ENCODE results near the gene ARHGEF25.

ARHGEF25 gene

GRCh38 chr12:57606821-57607220 is 4.4 kb upstream of the ARHGEF25 start:
- in situ Hi-C loops (cut with HindIII; ENCODE audit: low pct_ligation_motif_present, low sequenced_read_pairs) = no loop called here
- H3K36me3 ChIP-seq (replicated peaks) = no peaks in the 10 kb centered on the region
- no peak overlapping the region for H3K27ac ChIP-seq
- DNase-seq = no peak
- H3K4me3 ChIP-seq (ENCODE audit: low read depth, low read length) = no peak overlapping the region
- no peaks in the 10 kb centered on the region for H3K27me3 ChIP-seq (replicated peaks)
- no peak for TF ChIP-seq CTCF (IDR thresholded peaks at IDR 0.05; ENCODE audit: low read depth, low read length, missing control alignments)

- Histone ChIP-seq H3K27me3 (replicated peaks) (no peaks in the 10 kb centered on the region), H3K36me3 (replicated peaks) (no peaks in the 10 kb centered on the region), H3K4me3 (ENCODE audit: low read depth, low read length) (no peak overlapping the region), H3K27ac (no peak overlapping the region)
- in situ Hi-C loops (cut with HindIII; ENCODE audit: low pct_ligation_motif_present, low sequenced_read_pairs) = no loop called here
- TF ChIP-seq CTCF (IDR thresholded peaks at IDR 0.05; ENCODE audit: low read depth, low read length, missing control alignments) = no peak
- no peak for DNase-seq
These were observed 3.1 kb upstream of the ARHGEF25 start for GRCh38 chr12:57607958-57608663.

GRCh38 chr12:57609101-57609780 is 2.0 kb upstream of the ARHGEF25 start:
- in situ Hi-C loops (cut with HindIII; ENCODE audit: low pct_ligation_motif_present, low sequenced_read_pairs) = no loop called here
- Histone ChIP-seq H3K27ac (no peak overlapping the region), H3K4me3 (ENCODE audit: low read depth, low read length) (no peak overlapping the region), H3K27me3 (replicated peaks) (no peaks in the 10 kb centered on the region), H3K36me3 (replicated peaks) (no peaks in the 10 kb centered on the region)
- DNase-seq = no peak
- TF ChIP-seq CTCF (IDR thresholded peaks at IDR 0.05; ENCODE audit: low read depth, low read length, missing control alignments) = no peak

- Histone ChIP-seq H3K27ac (no peak overlapping the region), H3K36me3 (replicated peaks) (no peaks in the 10 kb centered on the region), H3K27me3 (replicated peaks) (no peaks in the 10 kb centered on the region), H3K4me3 (ENCODE audit: low read depth, low read length) (peak overlapping the region; percentile 65)
- DNase-seq = no peak
- no peak for TF ChIP-seq CTCF (IDR thresholded peaks at IDR 0.05; ENCODE audit: low read depth, low read length, missing control alignments)
- in situ Hi-C loops (cut with HindIII; ENCODE audit: low pct_ligation_motif_present, low sequenced_read_pairs) = no loop called here
These were observed 1.3 kb upstream of the ARHGEF25 start for GRCh38 chr12:57609781-57610553.

GRCh38 chr12:57610554-57611107 is 604 bp upstream of the ARHGEF25 start:
- TF ChIP-seq CTCF (IDR thresholded peaks at IDR 0.05; ENCODE audit: low read depth, low read length, missing control alignments) = no peak
- in situ Hi-C loops (cut with HindIII; ENCODE audit: low pct_ligation_motif_present, low sequenced_read_pairs) = no loop called here
- Histone ChIP-seq H3K27me3 (replicated peaks) (no peaks in the 10 kb centered on the region), H3K36me3 (replicated peaks) (no peaks in the 10 kb centered on the region), H3K4me3 (ENCODE audit: low read depth, low read length) (peak overlapping the region; percentile 65), H3K27ac (no peak overlapping the region)
- no peak for DNase-seq
